Breast epithelium (tissue), 4 donors: ENCODE results near the gene OR1F1. TPM values are rescaled to one million over a fixed set of nuclear protein-coding genes. Genes with fewer than 3 reads are reported as not detected.

ENCODE experiments used
- DNase-seq, 2 donors: peaks; one replicate each; pipeline ENCODE4 v3.0.0-alpha.2; 2019; ENCODE audit warnings: low spot score in 2 of 2
- H3K27ac ChIP-seq, 2 donors: fragments of 200-600 bp; sonication (generic) in 1 of 2; one replicate each; pipeline ENCODE4 v1.5.1; 2016 to 2019; ENCODE audit warnings: mild to moderate bottlenecking in 1 of 2
- H3K27me3 ChIP-seq, 2 donors: fragments of 200-600 bp; sonication (generic) in 1 of 2; one replicate each; pipeline versions ENCODE4 v1.5.1 to v1.6.0; 2017 to 2019; ENCODE audit warnings: control low read depth in 1 of 2, mild to moderate bottlenecking in 1 of 2
- H3K36me3 ChIP-seq: fragments of 200-600 bp; one replicate; pipeline ENCODE4 v1.5.1; 2019
- H3K4me1 ChIP-seq, 2 donors: fragments of 200-600 bp; sonication (generic); one replicate each; pipeline ENCODE4 v1.5.1; 2016 to 2019; ENCODE audit warnings: control low read depth in 1 of 2
- H3K4me3 ChIP-seq, 3 donors: fragments of 200-600 bp; sonication (generic); 1 replicate in 2 of 3; 2 replicates in 1 of 3; pipeline ENCODE4 v1.5.1; 2016 to 2019; ENCODE audit warnings: mild to moderate bottlenecking in 3 of 3, moderate library complexity in 2 of 3
- H3K9me3 ChIP-seq, 2 donors: fragments of 200-600 bp; sonication (generic) in 1 of 2; one replicate each; pipeline ENCODE4 v1.5.1; 2016 to 2019; ENCODE audit warnings: control low read depth in 1 of 2
- CTCF ChIP-seq, 3 donors: fragments of 450-650 bp; IDR thresholded peaks; one replicate each; pipeline ENCODE4 v1.5.1; 2016 to 2017; ENCODE audit warnings: antibody characterized with exemption in 3 of 3, mild to moderate bottlenecking in 3 of 3, moderate library complexity in 3 of 3
- POLR2A ChIP-seq: fragments of 450-650 bp; IDR thresholded peaks from one replicate; pipeline ENCODE4 v1.6.1; 2016; ENCODE audit warnings: antibody characterized with exemption, mild to moderate bottlenecking, moderate library complexity
- POLR2AphosphoS5 ChIP-seq, 3 donors: sonication (generic); formaldehyde crosslinking; IDR thresholded peaks; one replicate each; pipeline ENCODE4 v1.6.1; 2017; ENCODE audit warnings: antibody characterized with exemption in 3 of 3
- intact Hi-C: fragments of 100-400 bp; cut with DNase I; formaldehyde crosslinking; loops from one replicate; pipeline ENCODE4 v1.15.1; 2023; ENCODE audit warnings: low total_unique reads
- total RNA-seq, 3 donors: library from RNA; depleted of rRNA; stranded (reverse); fragments of >200 nt; gene quantifications; one replicate each; pipeline ENCODE4 v1.1.0, GENCODE V29; 2016

OR1F1 gene
- total RNA-seq, 3 donors from 2014 or later: not detected

- Histone ChIP-seq H3K27me3 (peaks cover 0 to 6% of the 10 kb centered on the region in 2 donors), H3K4me1 (no peaks in the 10 kb centered on the region), H3K9me3 (peaks cover 23 to 25% of the 10 kb centered on the region in 2 donors), H3K4me3 (no peak overlapping the region), H3K27ac (no peak overlapping the region), H3K36me3 (no peaks in the 10 kb centered on the region)
- DNase-seq: no peak
- intact Hi-C loops: no loop called here
- TF ChIP-seq POLR2AphosphoS5 (IDR thresholded peaks at IDR 0.05) (no peak), POLR2A (no peak), CTCF (IDR thresholded peaks at IDR 0.05) (no peak)
Observed at GRCh38 chr16:3207086-3207953, 19.3 kb downstream of the OR1F1 start.

DNA sequence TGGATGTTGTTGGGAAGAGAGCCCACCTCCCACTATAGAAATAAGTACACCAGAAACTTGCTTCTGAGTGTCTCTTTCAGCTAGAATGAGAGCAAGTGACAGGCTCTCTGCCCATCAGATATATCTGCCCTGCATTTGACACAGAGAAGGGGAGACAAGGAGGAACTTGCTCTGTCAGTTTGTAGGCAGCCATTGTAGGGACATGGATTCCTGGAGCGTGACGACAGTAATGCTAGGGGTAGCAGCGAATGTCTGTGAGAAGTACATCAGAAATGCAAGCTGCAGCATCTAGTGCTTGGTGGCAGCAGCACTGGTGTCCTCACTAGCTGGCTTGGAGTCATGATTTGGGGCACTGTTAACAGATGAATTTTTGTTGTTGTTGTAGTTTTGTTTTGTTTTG lies 24.0 kb downstream of the OR1F1 start:
- Histone ChIP-seq H3K27ac (no peak overlapping the region), H3K9me3 (peaks cover 3 to 19% of the 10 kb centered on the region in 2 donors), H3K4me1 (no peaks in the 10 kb centered on the region), H3K4me3 (no peak overlapping the region), H3K36me3 (no peaks in the 10 kb centered on the region), H3K27me3 (no peaks in the 10 kb centered on the region)
- intact Hi-C loops: no loop called here
- TF ChIP-seq CTCF (IDR thresholded peaks at IDR 0.05): no peak
- TF ChIP-seq POLR2AphosphoS5 (IDR thresholded peaks at IDR 0.05): no peak
- TF ChIP-seq POLR2A: no peak
- DNase-seq: no peak

DNA sequence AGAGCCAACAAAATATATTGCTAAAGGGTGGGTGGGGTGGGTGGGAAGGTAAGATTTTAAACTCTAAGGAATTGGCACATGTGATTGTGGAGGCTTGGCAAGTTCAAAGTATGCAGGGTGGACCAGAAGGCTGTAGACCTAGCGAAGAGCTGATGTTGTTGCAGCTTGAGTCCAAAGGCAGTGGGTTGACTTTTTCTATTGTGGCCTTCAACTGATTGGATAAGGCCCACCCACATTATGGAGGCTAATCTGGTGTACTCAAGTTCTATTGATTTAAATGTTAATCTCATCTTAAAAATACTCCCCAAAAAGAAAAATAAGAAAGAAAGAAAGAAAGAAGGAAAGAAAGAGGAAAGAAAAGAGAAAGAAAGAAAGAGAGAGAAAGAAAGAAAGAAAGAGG lies 24.6 kb downstream of the OR1F1 start:
- intact Hi-C loops: no loop called here
- Histone ChIP-seq H3K27me3 (no peaks in the 10 kb centered on the region), H3K4me3 (no peak overlapping the region), H3K4me1 (no peaks in the 10 kb centered on the region), H3K36me3 (no peaks in the 10 kb centered on the region), H3K9me3 (peaks cover 3 to 22% of the 10 kb centered on the region in 2 donors), H3K27ac (no peak overlapping the region)
- DNase-seq: no peak
- TF ChIP-seq CTCF (IDR thresholded peaks at IDR 0.05) (no peak), POLR2A (no peak), POLR2AphosphoS5 (IDR thresholded peaks at IDR 0.05) (no peak)

DNA sequence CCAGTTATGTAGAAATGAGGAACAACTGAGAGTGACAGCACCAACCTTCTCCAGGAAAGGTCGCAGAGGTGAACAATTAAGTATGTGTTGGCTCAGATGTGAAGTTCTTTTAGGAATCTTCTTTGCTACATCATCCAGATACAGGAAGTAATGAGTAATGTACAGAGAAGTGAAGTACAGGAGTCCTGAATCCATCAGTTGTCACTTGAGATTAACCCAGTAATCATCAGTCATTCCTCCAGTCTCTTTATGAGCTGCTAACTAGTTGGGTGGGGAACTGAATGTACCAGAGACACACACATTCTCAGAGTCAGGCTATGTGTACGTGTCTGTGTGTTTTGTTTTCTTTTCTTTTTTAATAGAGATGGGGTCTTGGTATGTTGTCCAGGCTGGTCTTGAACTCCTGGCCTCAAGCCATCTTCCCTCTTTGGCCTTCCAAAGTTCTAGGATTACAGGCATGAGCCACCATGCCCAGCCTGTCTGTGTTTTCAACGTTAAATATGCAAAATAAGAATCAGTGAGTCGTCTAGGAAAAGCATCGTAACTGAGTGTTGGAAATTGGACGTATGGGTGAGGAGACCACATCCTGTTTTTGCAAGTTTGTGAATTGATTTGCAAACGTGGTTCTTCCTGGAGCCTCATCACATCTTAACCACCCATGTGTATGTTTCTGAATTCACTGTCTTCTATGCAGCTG lies 27.0 kb downstream of the OR1F1 start:
- DNase-seq: no peak
- H3K27ac ChIP-seq: no peak overlapping the region
- peaks cover 3 to 34% of the 10 kb centered on the region in 2 donors for H3K9me3 ChIP-seq
- H3K36me3 ChIP-seq: no peaks in the 10 kb centered on the region
- intact Hi-C loops: no loop called here
- TF ChIP-seq CTCF (IDR thresholded peaks at IDR 0.05) (no peak), POLR2A (no peak), POLR2AphosphoS5 (IDR thresholded peaks at IDR 0.05) (no peak)
- no peaks in the 10 kb centered on the region for H3K27me3 ChIP-seq
- no peak overlapping the region for H3K4me3 ChIP-seq
- no peaks in the 10 kb centered on the region for H3K4me1 ChIP-seq
